HG03108 (cell line): ENCODE data around the gene SERTAD3.
"Not testable (repeated sequence)": the region's sequence is repeated elsewhere in the genome, so short reads cannot be mapped to it uniquely, and the experiment has no call there.

Source experiments
- ATAC-seq: cut with Tn5 transposase; IDR thresholded peaks from one replicate; pipeline ENCODE4 v1.9.1; 2021; ENCODE audit warnings: moderate library complexity; ENCODE audit not compliant: unreplicated experiment

Gene SERTAD3

GRCh38 chr19:40428197-40428596 lies 15.9 kb downstream of the SERTAD3 start:
- ATAC-seq: not testable (repeated sequence)

GRCh38 chr19:40425450-40426287 lies 18.5 kb downstream of the SERTAD3 start, which contains the start of gene SERTAD1:
Gene SERTAD1, minus strand, starts transcription at chr19:40425992. Its CDS starts 2,446 bp downstream, at chr19:40423546.
- peak; percentile 77 for ATAC-seq

GRCh38 chr19:40424637-40425449 lies 19.3 kb downstream of the SERTAD3 start:
- no peak for ATAC-seq

- no peak for ATAC-seq
These were observed 20.2 kb downstream of the SERTAD3 start for GRCh38 chr19:40423938-40424337.

- no peak for ATAC-seq
These were observed 21.2 kb downstream of the SERTAD3 start for GRCh38 chr19:40422748-40423566.

GRCh38 chr19:40421993-40422747 lies 22.0 kb downstream of the SERTAD3 start:
- ATAC-seq: no peak

- ATAC-seq: peak; percentile 36
These were observed 23.1 kb downstream of the SERTAD3 start for GRCh38 chr19:40420766-40421765.

- no peak for ATAC-seq
These were observed 23.7 kb downstream of the SERTAD3 start for GRCh38 chr19:40420451-40420765.

- ATAC-seq: no peak
These were observed 24.4 kb downstream of the SERTAD3 start for GRCh38 chr19:40419780-40420179.

GRCh38 chr19:40419066-40419612 lies 25.0 kb downstream of the SERTAD3 start:
- no peak for ATAC-seq

- ATAC-seq: no peak
These were observed 26.1 kb downstream of the SERTAD3 start for GRCh38 chr19:40418040-40418439.

- no peak for ATAC-seq
These were observed 26.5 kb downstream of the SERTAD3 start for GRCh38 chr19:40417643-40417981.

- ATAC-seq: peak; percentile 28
These were observed 27.1 kb downstream of the SERTAD3 start for GRCh38 chr19:40416918-40417642.

GRCh38 chr19:40415768-40416167 lies 28.4 kb downstream of the SERTAD3 start:
- no peak for ATAC-seq

- no peak for ATAC-seq
These were observed 29.3 kb downstream of the SERTAD3 start for GRCh38 chr19:40414542-40415535.

GRCh38 chr19:40413291-40413845 lies 30.8 kb downstream of the SERTAD3 start, which contains the start of gene PRX:
Gene PRX, minus strand, starts transcription at chr19:40413378. Its CDS starts 5,446 bp downstream, at chr19:40407932.
- no peak for ATAC-seq

- no peak for ATAC-seq
These were observed 31.3 kb downstream of the SERTAD3 start for GRCh38 chr19:40412866-40413265.
